Activated effector memory CD4-positive, alpha-beta T cell treated with anti-CD3 and anti-CD28 coated beads, Interleukin-2, amount 50 U/mL, for 16 hours (primary cell): ENCODE data around the gene DIAPH2.
"Not testable (repeated sequence)": the region's sequence is repeated elsewhere in the genome, so short reads cannot be mapped to it uniquely, and the experiment has no call there.

Experiments used
- DNase-seq: peaks from one replicate; pipeline ENCODE4 v3.0.0-alpha.2; 2020

Gene DIAPH2

GRCh38 chrX:96719161-96719875 lies 34.7 kb downstream of the DIAPH2 start:
- no peak for DNase-seq

- DNase-seq: no peak
These were observed 36.7 kb downstream of the DIAPH2 start for GRCh38 chrX:96721354-96721753.

- no peak for DNase-seq
These were observed 38.1 kb downstream of the DIAPH2 start for GRCh38 chrX:96722781-96723180.

- DNase-seq: no peak
These were observed 44.4 kb downstream of the DIAPH2 start for GRCh38 chrX:96729053-96729452.

DNA sequence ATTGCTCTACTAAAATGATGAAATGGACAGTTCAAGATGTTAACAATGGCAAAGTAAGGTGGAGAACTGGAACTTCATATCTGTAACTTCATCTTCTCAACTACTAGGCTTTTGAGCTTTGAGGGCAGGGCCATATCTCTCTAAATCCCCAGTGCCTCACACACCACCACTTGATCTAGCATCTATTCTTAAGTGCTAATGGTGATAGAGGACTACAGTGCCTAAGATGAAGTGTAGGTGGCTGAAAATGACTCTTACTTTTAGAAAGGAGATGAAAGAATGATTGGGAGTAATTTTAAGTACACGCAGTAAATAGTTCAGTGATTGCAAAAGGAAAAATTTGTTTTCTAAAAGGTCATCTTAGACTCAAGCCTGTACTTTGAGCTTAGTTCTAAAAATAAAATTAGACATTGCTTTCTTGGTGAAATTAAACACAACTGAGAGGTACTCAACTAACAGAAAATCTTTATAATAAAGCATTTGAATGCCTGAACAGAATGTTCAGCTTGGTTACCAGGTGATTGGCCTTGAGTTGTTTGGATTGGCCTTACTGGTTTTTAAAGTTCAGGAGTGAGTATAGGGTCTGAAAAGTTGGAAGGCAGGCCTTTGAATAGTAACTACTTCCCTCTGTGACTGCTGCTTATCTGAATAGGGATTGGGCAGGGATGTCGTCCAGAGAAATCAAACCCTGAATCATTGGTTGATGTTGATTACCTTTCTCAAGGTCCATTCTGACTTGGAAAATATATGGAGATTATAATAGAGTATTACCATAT lies 45.4 kb downstream of the DIAPH2 start:
- no peak for DNase-seq

DNA sequence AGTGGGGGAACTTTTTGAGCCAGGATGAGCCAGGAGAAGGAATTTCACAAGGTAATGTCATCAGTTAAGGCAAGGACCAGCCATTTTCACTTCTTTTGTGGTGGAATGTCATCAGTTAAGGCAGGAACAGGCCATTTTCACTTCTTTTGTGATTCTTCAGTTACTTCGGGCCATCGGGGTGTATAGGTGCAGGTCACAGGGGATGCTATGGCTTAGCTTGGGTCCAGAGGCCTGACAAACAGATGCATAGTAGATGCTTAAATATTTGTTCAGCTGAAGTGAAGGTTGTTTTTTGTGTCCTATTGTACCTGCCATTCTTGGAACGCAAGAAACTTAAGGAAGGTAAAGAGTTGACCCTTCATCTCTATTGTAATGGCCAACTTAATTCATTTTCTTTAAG lies 46.4 kb downstream of the DIAPH2 start:
- not testable (repeated sequence) for DNase-seq

GRCh38 chrX:96743367-96744073 lies 58.9 kb downstream of the DIAPH2 start:
- DNase-seq: no peak

DNA sequence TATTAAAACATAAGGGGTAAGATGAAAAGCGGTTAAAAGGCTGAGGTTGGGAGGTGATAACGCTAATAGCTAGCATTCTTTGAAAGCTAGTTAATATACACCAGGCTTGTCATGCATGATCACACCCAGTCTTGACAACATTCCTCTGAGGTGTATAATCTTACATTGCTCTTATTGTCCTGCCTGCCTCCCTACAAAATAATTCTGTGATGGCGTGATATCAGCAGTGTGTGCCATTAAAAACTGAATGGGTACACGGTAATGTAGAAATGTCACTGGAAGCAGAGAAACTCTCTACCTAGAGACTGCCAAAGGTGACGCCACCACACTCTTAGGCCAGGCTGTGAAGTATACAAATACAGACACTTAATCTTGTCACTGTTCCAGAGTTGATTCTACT lies 68.1 kb downstream of the DIAPH2 start:
- DNase-seq: no peak

- no peak for DNase-seq
These were observed 68.6 kb downstream of the DIAPH2 start for GRCh38 chrX:96753230-96753629.

GRCh38 chrX:96756491-96756890 lies 71.8 kb downstream of the DIAPH2 start:
- no peak for DNase-seq

- DNase-seq: no peak
These were observed 76.9 kb downstream of the DIAPH2 start for GRCh38 chrX:96761566-96761965.

- DNase-seq: no peak
These were observed 79.0 kb downstream of the DIAPH2 start for GRCh38 chrX:96763608-96764007.

DNA sequence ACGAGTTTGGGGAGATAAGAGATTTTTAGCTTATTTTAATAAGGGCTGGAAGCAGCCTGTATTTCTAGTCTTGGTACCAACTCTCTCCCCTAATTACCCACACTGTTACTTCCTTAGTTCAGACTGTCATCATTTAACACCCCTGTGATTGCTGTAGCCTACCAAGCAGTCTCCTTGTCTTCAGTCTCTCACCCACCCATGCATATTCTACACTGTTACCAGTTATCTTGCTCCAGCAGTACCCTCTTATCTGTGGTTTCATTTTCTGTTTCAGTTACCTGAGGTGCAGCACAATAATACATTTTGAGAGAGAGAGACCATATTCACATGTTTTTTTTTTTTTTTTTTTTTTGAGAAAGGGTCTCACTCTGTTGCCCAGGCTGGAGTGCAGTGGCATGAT lies 80.2 kb downstream of the DIAPH2 start:
- DNase-seq: no peak

DNA sequence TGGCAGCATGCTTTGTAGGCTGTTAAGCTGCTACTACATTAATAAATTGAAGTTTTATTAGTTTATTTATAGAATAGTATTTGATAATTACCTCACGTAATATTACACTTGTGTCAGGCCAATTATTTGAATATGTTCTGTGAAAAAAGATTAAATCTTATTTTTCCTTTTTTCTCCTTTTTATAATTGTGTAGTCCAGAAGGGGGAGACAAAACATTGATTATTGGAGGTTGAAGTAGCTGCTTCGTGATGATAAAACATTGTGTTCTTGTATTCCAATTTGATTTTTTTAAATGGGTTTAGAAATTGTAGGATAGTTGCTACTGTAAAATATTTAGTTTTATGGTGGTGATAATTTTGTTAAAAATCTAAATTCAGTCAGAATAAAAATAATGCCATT lies 85.7 kb downstream of the DIAPH2 start:
- DNase-seq: no peak

GRCh38 chrX:96771486-96771885 lies 86.8 kb downstream of the DIAPH2 start:
- DNase-seq: no peak

DNA sequence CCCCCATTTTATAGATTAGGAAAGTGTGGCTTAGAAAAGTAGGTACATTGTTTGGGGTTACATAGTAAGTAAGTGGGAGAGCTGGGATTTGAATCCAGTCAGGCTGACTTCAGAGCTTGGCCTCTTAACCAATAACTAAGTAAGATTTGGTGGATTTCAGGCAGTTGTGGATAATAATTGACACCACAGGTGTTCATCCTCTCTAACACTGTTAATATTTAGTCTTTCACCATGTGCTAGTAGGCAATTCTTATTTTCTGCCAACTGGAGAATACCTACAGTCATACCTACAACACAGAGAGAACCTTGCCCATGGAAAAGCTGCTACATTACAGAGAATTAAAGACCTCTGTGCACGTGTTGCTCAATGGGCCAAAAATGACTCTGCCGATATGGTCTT lies 89.5 kb downstream of the DIAPH2 start:
- DNase-seq: no peak

DNA sequence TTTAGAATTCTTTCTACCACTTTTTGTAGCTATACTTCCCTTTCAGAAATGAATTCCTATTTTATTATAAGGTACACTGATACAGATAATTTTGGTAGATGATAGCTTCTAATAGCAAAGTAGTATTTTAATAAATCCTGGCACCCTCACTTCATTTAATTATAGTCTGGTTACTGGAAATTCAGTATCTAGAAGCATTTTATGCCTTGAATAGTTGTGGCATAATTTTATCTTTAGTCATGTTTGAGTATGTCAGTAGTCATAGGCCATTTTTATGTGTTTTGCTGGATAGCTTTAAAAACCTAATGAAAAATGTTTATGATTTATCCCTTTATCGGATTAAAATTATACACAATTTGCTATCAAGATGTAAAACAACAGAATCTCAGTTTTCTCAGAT lies 92.3 kb downstream of the DIAPH2 start:
- DNase-seq: no peak

- DNase-seq: no peak
These were observed 106.9 kb downstream of the DIAPH2 start for GRCh38 chrX:96791559-96791958.

DNA sequence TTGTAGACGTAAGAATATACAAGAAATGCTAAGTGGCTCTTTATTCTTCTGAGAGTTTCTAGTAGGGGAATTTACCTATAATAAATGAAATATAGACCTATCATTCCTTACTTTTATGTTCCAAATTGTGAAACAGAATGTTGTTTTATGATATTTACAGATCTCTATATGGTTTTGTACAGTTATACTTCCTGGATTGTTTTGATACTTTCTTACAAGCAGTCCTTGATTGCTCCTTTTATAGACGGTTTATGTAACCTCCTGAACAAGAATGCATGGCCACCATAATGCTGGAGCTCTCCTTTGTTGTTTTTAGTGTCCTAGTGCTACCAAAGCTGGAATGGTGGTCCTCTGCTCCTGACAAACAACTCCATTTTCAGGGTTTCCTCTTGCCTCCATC lies 107.4 kb downstream of the DIAPH2 start:
- DNase-seq: no peak

DNA sequence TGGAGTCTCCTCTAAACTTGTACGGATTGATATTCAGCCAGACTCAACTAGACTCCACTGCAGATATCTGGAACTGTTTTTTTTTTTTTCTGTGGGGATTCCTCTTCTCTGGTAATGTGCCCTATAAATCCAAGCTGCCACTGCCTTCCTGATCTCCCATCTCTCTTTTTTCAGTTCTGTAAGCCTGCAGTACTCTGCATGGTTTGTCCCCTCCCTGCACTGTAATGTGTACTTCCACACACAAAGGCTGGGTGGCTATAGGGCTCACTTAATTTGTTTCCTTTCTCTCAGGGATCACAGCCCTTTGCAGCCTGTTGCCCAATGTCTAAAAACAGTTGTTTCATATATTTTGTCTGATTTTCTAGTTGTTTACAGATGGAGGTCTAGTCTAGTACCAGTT lies 114.3 kb downstream of the DIAPH2 start:
- DNase-seq: no peak

DNA sequence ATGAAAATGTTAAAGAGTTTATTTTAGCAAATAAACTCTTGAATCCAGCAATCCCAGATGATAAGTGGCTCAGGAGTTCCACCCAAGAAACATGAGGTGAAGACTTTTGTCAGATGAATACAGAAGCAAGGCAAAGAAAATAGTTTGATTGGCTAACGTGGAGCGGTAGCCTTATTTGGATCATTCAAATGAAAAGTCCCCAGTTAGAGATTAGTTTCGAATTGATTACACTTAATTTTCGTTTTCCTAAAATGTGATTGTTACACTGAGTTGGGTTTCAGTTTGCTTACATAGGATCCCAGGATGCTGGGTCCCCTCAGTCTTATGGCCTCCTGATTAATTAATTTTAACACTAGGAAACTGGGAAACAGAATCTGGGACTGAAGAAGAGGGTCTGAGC lies 122.7 kb downstream of the DIAPH2 start:
- no peak for DNase-seq

DNA sequence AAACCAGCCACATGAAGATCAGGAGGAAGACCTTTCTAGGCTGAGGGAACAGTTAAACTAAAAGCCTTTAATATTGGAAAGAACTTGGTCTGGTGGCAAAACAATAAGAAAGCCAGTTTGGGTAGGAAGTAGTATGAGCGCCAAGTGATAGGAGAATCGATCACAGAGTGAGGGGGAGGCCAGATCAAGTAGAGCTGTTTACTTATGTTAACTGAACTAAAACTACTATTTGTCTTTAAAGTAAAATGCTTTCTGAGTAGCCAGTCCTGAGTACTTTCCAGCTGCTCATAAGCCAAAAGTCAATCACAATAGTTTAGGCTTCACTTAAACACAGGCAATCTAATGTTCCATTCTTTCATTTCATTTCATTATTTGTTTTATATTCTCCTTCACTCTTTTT lies 136.3 kb downstream of the DIAPH2 start:
- no peak for DNase-seq

DNA sequence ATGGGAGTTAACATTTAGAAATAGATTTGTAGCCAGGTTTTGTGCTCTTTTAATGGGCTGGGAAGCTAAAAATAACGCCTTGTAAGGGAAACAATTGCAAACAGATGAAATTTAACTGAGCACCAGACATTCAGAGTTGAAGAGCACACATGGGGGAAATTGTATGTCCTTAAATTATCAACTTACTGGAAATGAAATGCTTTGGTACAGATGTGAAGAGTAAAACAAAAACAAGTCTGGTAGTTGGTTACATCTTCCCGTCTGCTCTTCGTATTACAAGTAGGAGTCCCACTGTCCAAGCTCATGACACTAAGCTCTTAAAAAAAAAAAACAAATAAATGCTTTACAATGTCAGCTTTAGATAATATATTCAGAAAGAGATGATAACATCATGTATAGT lies 139.5 kb downstream of the DIAPH2 start:
- no peak for DNase-seq

DNA sequence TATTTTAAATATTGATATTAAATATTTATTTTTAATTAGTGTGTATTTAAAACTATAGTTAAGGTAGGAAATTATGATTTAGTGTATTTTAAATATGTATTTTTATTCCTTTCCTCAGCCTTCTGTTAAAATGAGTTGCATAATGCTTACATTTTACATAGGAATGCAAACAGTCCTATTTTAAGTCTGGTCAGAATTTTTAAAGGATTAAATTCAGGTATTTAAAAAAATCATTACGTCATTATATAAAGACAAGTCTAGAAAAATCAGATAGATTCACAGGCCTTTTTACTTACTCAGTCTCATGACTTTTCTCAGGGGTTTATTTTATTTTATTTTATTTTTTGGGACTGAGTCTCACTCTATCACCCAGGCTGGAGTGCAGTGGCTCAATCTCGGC lies 148.7 kb downstream of the DIAPH2 start:
- no peak for DNase-seq
